ENCODE results near the gene VAC14.
"Not testable (repeated sequence)": the region's sequence is repeated elsewhere in the genome, so short reads cannot be mapped to it uniquely, and the experiment has no call there.

The VAC14 gene

DNA sequence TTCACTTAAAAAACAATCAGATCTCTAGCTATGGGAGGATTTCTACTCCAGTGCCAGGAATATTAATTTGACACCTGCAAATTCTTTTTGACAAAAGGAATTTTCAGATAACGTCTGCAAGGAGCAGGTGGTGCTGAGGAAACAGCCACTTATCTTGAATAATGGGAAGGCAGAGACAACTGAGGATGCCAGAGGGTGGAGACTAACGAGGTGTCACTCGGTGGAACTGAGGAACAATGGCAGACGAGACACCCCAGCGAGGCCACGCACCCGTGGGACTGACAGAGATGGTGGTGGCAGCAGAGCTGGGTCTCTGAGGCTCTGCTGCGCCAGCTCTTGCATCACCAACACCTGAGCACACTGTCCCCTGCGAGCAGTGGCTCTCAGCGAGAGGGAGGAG is 42.2 kb downstream of the VAC14 start:
- DNase-seq: no peak

DNA sequence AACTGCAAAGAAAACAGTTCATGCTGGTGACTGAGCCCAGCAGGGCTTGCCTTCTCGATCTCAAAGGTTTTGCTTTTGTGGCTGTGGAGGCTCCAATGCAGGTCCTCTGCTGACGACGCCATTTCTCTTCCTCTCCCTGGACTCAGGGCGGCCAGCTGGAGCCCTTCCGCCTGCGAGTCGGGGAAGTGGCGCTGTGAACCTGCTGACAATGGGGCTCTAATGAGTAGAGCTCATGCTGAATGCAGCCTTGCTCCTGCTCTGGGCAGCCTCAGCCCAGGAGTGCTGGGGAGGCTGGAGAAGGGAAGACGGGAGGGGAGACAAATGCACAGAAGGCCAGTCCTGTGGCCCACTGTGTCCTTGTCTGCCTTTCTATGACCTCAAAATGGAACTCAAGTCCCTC is 43.8 kb downstream of the VAC14 start:
- no peak for DNase-seq

GRCh38 chr16:70756071-70756470 is 44.9 kb downstream of the VAC14 start:
- DNase-seq: no peak

GRCh38 chr16:70754851-70755600 is 45.9 kb downstream of the VAC14 start:
- DNase-seq: no peak

DNA sequence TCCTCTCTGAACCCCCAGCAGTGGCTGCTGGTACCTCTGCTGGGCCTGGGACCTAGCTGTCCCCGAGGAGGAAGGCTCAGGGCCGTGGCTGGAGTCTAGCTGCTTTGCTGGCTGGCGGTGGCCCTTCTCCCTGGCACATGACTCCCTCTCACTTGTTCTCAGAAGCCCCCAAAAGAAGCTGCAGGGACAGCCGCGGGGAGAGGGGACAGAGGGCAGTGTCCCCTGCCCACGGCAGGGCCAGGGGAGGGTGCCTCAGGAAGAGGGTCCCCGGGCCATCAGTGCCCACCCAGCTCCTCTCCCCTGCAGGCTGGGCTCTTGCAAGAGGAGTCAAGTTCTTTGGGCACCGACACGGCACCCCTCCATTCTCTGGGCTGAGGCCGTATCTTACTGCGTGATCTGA is 46.6 kb downstream of the VAC14 start:
- no peak for DNase-seq

DNA sequence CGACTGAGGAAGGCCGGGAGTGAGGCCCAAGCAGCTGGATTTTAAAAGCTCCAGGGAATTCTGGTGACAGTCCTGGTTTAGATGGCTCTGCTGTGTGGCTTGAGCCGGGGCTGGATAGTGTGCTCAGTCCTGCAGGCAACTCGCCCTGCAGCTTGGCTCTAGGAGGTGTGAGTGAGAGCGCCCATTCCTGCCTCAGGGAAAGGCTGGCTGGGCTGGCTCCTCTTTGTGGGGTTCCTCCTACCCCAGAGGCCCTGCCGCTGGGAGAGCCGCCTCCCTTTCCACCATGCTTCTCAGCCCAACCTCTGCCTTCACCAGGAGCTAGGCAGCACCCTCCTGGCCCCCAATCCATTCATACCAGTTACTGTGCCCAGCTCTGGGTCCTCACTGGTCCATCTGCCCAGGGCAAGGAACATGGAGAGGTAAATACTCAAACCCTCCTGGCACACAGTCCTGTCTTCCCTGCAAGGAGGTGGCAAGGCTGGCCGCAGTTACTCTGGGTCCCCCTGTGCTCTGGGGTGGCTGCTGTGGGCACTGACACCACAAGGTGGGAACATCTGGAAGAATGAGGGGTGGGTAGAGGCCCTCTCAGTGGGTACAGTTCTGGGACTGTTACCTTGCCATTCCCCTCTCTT is 47.1 kb downstream of the VAC14 start:
- no peak for DNase-seq

DNA sequence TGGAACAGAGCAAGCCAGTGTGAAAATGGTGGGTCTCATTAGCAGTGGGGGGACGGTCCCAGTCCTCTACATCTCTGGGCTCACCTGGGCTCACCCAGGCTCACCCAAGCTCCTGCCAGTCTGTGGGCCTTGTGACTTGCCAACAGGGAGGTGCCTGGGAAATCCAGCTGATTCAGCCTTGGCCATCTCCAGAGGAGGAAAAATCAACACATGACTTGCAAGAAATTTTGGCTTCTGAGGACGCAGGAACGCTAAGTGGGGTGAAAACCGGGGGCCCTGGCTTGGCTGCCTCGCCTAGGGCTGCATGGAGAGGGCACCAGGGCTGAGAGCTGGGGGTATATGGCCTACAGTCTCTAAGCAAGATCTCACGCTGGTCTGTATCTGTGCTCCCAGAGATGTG is 47.7 kb downstream of the VAC14 start:
- DNase-seq: no peak

GRCh38 chr16:70752426-70752825 is 48.5 kb downstream of the VAC14 start:
- no peak for DNase-seq

- DNase-seq: no peak
Measured at GRCh38 chr16:70751593-70751992, 49.4 kb downstream of the VAC14 start.

DNA sequence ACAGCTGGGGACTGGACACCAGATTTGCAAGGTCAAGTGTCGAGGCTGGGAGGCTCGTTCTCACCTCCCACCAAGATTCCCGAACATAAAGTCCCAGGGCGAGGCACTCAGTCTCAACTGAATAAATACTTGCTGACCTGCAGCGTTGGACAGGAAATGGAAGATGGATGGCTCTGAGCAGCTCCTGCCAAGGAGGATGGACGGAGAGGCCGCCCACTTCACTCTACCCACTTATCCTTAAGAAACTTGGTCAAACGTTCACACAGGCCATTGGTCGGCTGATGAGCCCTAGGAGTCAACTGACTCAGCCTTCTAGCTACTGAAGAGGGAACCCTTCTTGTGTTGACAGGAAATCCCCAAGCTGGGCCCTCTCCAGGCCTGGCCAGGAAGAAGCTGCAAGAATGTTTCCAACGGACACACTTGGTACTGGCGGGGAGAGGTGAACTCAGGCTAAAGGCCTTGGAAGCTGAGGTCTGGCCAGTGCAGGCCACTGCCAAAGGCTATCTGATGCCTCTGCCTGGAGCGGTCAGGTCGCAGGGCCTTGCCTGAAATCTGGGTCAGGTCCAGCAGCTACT is 50.0 kb downstream of the VAC14 start:
- DNase-seq: peak; percentile 88 to 90

GRCh38 chr16:70749681-70750601 is 51.0 kb downstream of the VAC14 start:
- DNase-seq: no peak

GRCh38 chr16:70749006-70749678 is 51.8 kb downstream of the VAC14 start:
- no peak for DNase-seq

DNA sequence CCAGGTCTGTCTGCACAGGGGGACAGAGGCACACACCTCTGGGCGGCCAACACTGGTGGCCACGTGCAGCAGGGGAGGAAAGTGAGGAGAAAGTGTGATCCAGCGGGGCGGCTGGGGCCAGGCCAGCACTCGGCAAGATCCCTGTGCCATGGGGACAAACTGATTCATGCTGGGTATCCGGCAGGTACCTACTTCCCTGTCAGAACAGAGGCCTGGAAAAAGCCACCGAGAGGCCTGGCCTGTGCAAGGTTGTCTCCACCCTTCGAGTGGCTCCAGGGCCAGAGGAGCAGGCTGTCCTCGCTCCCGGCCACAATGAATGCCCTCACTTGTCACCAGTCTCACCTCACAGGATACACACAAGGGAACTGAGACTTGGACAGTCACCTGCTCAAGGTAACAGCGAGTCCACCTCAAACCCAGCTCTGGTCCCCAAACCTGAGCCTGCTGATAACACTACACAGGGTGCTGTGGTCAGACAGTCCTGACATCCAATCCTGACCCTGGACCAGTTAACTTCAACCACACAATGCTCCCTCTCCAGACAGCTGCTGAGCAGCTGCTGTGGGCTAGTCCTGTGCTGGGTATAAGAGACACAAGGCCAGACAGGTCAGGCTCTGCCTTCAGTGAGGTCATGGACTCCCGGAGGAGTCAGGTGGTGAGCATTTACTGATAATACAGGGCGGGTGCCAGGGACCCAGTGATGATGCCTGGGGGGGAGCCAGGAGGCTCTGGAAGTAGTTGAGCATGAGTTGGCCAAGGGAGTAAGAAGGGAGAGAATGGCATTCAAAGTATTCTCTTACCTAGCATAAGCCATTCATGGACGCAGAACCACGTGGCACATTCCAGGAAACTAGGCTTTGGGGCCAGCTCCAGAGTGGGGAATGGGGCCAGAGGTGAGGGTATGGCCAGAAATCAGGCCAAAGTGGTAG is 53.0 kb downstream of the VAC14 start:
- DNase-seq: no peak

DNA sequence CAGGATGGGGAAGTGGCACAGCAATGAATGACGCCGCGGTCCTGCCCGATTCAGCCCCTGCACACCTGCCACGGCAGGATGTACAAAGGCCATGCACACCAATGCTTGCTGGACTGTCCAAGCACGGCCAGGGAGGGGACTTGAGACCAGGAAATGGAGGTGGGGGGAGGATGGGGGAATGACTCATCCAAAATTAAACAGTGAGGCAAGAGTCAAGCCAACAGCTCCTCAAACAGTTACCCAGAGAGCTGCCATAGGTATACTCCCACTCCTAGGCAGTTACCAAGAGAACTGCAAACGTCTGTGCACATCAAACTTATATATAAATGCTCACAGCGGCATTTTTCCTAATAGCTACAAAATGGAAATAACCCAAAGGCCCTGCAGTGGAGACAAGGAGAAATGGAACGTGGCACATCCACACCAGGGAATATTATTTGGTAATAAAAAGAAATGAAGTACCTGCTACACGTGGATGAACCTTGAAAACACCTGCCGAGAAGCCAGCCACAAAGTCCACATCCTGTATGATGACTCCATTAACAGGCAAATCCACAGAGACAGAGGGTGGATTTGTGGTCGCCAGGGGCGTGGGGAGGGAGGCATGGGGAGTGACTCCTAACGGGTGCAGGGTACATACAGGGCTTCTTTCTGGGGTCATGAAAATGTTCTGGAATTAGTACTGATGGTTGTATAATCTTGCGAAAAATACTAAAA is 54.1 kb downstream of the VAC14 start:
- DNase-seq: peak in 1 of 2 experiments; percentile 24

GRCh38 chr16:70746040-70746707 is 54.8 kb downstream of the VAC14 start:
- DNase-seq: no peak

DNA sequence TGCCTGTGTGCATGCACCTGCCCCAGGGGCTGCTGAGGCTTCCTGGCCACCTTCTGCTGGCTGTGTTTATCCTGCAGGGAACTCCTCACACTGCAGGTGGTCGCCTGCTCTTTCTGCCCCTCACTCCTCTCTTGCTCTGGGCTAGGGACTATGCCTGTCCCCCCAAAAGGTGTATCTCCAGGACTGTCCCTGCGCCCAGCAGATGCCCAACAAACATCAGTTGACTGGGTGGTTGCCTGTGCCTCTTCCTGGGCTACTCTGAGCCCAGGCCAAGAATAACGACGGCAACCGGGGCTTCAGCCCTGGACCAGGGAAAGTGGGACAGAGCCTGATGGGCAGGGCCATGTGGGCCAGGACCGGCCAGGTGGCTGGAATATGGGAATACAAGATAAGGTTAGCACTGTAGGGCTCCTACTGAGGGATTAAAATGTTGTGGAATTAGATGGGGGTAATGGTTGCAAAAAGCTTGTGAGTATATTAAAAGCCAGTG is 55.4 kb downstream of the VAC14 start:
- no peak for DNase-seq

DNA sequence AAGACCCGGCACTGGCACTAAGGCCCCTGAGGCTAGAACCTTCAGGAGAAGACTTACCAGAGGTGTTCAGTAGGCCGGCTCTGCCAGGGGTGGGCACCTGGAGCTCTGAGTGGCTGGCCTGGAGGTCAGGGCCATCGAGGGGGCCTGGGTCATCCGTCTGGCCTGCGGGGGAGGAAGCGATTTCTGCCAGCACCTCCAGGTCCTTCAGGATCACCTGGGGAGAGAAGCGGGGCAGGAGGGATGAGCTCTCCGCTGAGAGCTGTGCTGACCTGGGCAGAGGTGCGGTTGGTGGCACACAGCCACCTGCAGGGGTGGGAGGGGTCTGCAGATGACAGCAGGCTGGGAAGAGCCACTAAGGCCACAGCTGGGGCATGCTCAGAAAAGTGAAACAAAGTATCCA is 56.6 kb downstream of the VAC14 start:
- no peak for DNase-seq

GRCh38 chr16:70743791-70744190 is 57.2 kb downstream of the VAC14 start:
- DNase-seq: no peak

- not testable (repeated sequence) for DNase-seq
Measured at GRCh38 chr16:70742967-70743366, 58.0 kb downstream of the VAC14 start.

- DNase-seq: no peak
Measured at GRCh38 chr16:70741783-70742125, 59.2 kb downstream of the VAC14 start.
